ENCODE measurements around the gene ITPR2. TPM values are rescaled to one million over a fixed set of nuclear protein-coding genes. Genes with fewer than 3 reads are reported as not detected.
A peak's percentile ranks its signal among the peaks of the same experiment; 100 is the strongest.

ITPR2 gene
- total and polyA plus RNA-seq, 4 donors, result 4.1 to 47.0 (median 26.5) TPM

- DNase-seq (no peak), ATAC-seq (ENCODE audit: insufficient read depth, low FRiP score) (peak; percentile 62)
- H3K27me3 ChIP-seq (ENCODE audit: control insufficient read depth in 3 of 3, insufficient read depth in 3 of 3, low read length in 2 of 3), result no peaks in the 10 kb centered on the region
- H3K27ac ChIP-seq (ENCODE audit: low read depth in 1 of 2, low read length in 1 of 2), result no peak overlapping the region
- H3K36me3 ChIP-seq (ENCODE audit: control insufficient read depth in 4 of 4, insufficient read depth in 4 of 4, low read length in 4 of 4), result peaks cover 0 to 8% (median 2%) of the 10 kb centered on the region in 4 donors
- H3K9me3 ChIP-seq (ENCODE audit: control insufficient read depth in 4 of 4, insufficient read depth in 3 of 4, low read length in 3 of 4), result peaks cover 0 to 2% (median 0%) of the 10 kb centered on the region in 4 donors
- 72 to 93% methylated on average over 4 of the region's 4 CpGs for WGBS, 2 donors
- no peak overlapping the region for H3K4me3 ChIP-seq
- H3K9ac ChIP-seq (ENCODE audit: insufficient read depth in 1 of 2, low read length in 2 of 2), result no peak overlapping the region
- no peaks in the 10 kb centered on the region for H3K4me1 ChIP-seq (ENCODE audit: control insufficient read depth in 5 of 5, insufficient read depth in 5 of 5, low read length in 5 of 5)
- TF ChIP-seq, protein P1, sequence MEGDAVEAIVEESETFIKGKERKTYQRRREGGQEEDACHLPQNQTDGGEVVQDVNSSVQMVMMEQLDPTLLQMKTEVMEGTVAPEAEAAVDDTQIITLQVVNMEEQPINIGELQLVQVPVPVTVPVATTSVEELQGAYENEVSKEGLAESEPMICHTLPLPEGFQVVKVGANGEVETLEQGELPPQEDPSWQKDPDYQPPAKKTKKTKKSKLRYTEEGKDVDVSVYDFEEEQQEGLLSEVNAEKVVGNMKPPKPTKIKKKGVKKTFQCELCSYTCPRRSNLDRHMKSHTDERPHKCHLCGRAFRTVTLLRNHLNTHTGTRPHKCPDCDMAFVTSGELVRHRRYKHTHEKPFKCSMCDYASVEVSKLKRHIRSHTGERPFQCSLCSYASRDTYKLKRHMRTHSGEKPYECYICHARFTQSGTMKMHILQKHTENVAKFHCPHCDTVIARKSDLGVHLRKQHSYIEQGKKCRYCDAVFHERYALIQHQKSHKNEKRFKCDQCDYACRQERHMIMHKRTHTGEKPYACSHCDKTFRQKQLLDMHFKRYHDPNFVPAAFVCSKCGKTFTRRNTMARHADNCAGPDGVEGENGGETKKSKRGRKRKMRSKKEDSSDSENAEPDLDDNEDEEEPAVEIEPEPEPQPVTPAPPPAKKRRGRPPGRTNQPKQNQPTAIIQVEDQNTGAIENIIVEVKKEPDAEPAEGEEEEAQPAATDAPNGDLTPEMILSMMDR (IDR thresholded peaks at IDR 0.05; ENCODE audit: control extremely low read depth, extremely low read depth), result no peak
Observed at GRCh38 chr12:26402648-26403047, 430.3 kb downstream of the ITPR2 start.

DNA sequence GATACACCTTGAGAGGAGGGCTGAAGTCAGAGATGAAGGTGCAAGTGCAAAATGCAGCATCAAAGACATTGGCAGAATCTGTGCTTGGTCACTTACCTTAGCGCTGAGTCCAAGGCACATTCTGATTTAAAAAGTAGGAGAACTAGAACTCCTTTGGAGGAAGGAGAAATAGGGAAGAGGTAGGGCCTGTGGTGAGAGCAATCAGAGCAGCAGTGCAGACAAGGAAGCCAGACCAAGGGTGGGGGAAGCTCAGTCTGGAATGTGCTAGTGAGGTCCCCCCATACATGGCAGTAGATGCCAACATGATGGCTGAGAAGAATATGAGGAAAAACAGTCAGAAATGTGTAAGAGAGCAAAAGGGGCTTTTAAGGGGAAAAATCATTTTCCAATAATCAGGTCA lies 431.1 kb downstream of the ITPR2 start:
- no peaks in the 10 kb centered on the region for H3K4me1 ChIP-seq (ENCODE audit: control insufficient read depth in 5 of 5, insufficient read depth in 5 of 5, low read length in 5 of 5)
- DNase-seq, result no peak
- WGBS, 2 donors, result 71 to 88% methylated on average over 1 of the region's 1 CpG
- H3K36me3 ChIP-seq (ENCODE audit: control insufficient read depth in 4 of 4, insufficient read depth in 4 of 4, low read length in 4 of 4), result peaks cover 0 to 12% (median 2%) of the 10 kb centered on the region in 4 donors
- H3K4me3 ChIP-seq, result no peak overlapping the region
- TF ChIP-seq, protein P1 (IDR thresholded peaks at IDR 0.05; ENCODE audit: control extremely low read depth, extremely low read depth), result no peak
- no peak overlapping the region for H3K27ac ChIP-seq (ENCODE audit: low read depth in 1 of 2, low read length in 1 of 2)
- no peaks in the 10 kb centered on the region for H3K27me3 ChIP-seq (ENCODE audit: control insufficient read depth in 3 of 3, insufficient read depth in 3 of 3, low read length in 2 of 3)
- H3K9ac ChIP-seq (ENCODE audit: insufficient read depth in 1 of 2, low read length in 2 of 2), result no peak overlapping the region
- ATAC-seq (ENCODE audit: insufficient read depth, low FRiP score), result no peak
- peaks cover 0 to 2% (median 0%) of the 10 kb centered on the region in 4 donors for H3K9me3 ChIP-seq (ENCODE audit: control insufficient read depth in 4 of 4, insufficient read depth in 3 of 4, low read length in 3 of 4)

DNA sequence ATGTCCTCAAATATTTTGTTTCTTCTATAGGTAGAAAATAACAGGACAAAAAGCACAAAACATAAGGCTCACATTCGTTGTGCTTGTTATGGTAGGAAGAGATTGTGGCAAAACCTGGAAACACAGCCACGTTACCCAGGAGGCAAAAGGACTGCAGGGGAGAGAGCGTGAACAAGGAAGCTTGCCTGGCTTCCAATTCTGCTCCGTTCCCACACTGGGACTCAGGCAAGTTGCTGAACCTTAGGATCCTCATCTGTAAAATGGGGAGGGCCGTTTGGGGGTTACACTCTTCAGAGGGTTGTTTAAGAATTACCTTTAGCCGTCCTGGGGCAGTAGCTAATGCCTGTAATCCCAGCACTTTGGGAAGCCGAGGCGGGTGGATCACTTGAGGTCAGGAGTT lies 432.4 kb downstream of the ITPR2 start:
- no peaks in the 10 kb centered on the region for H3K27me3 ChIP-seq (ENCODE audit: control insufficient read depth in 3 of 3, insufficient read depth in 3 of 3, low read length in 2 of 3)
- H3K4me3 ChIP-seq, result no peak overlapping the region
- peaks cover 0 to 2% (median 0%) of the 10 kb centered on the region in 4 donors for H3K9me3 ChIP-seq (ENCODE audit: control insufficient read depth in 4 of 4, insufficient read depth in 3 of 4, low read length in 3 of 4)
- ATAC-seq (ENCODE audit: insufficient read depth, low FRiP score), result no peak
- no peak overlapping the region for H3K27ac ChIP-seq (ENCODE audit: low read depth in 1 of 2, low read length in 1 of 2)
- peaks cover 0 to 13% (median 1%) of the 10 kb centered on the region in 4 donors for H3K36me3 ChIP-seq (ENCODE audit: control insufficient read depth in 4 of 4, insufficient read depth in 4 of 4, low read length in 4 of 4)
- DNase-seq, result no peak
- H3K9ac ChIP-seq (ENCODE audit: insufficient read depth in 1 of 2, low read length in 2 of 2), result no peak overlapping the region
- TF ChIP-seq, protein P1 (IDR thresholded peaks at IDR 0.05; ENCODE audit: control extremely low read depth, extremely low read depth), result no peak
- 95 to 96% methylated on average over 8 of the region's 8 CpGs for WGBS, 2 donors
- no peaks in the 10 kb centered on the region for H3K4me1 ChIP-seq (ENCODE audit: control insufficient read depth in 5 of 5, insufficient read depth in 5 of 5, low read length in 5 of 5)

DNA sequence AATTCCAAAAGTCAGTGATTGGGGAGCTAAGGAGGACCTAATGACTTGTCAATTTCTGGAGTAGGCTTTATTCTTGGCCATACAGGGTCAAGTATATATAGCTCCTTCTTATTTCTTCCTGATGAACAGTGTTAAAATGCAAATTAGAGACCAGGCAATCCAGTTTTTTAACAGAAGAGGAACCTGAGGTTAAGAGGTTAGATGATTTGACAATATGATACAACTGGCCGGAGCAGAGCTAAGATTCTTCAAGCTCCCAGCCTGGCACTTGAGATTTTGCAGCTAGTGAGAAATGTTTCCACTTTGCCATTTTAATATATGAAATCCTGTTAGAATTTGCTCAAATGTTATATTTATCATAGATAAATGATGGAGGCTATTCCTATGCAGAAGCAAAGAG lies 433.6 kb downstream of the ITPR2 start:
- H3K9ac ChIP-seq (ENCODE audit: insufficient read depth in 1 of 2, low read length in 2 of 2), result no peak overlapping the region
- ATAC-seq (ENCODE audit: insufficient read depth, low FRiP score) (no peak), DNase-seq (no peak)
- TF ChIP-seq, protein P1 (IDR thresholded peaks at IDR 0.05; ENCODE audit: control extremely low read depth, extremely low read depth), result no peak
- H3K9me3 ChIP-seq (ENCODE audit: control insufficient read depth in 4 of 4, insufficient read depth in 3 of 4, low read length in 3 of 4), result peaks cover 0 to 2% (median 0%) of the 10 kb centered on the region in 4 donors
- H3K4me1 ChIP-seq (ENCODE audit: control insufficient read depth in 5 of 5, insufficient read depth in 5 of 5, low read length in 5 of 5), result no peaks in the 10 kb centered on the region
- no peak overlapping the region for H3K27ac ChIP-seq (ENCODE audit: low read depth in 1 of 2, low read length in 1 of 2)
- H3K36me3 ChIP-seq (ENCODE audit: control insufficient read depth in 4 of 4, insufficient read depth in 4 of 4, low read length in 4 of 4), result peaks cover 0 to 18% (median 1%) of the 10 kb centered on the region in 4 donors
- no peaks in the 10 kb centered on the region for H3K27me3 ChIP-seq (ENCODE audit: control insufficient read depth in 3 of 3, insufficient read depth in 3 of 3, low read length in 2 of 3)
- no peak overlapping the region for H3K4me3 ChIP-seq
- 47 to 73% methylated on average over 1 of the region's 1 CpG for WGBS, 2 donors
